Testis (tissue), 2 donors: ENCODE measurements around the gene GPHN.

Source experiments
- CTCF ChIP-seq, 3 experiments: fragments of 450-650 bp in 2 of 3; fragments of 200-600 bp in 1 of 3; sonication (generic) in 1 of 3; IDR thresholded peaks; one replicate each; pipeline ENCODE4 v1.5.1; 2016 to 2019; ENCODE audit warnings: antibody characterized with exemption in 3 of 3, mild to moderate bottlenecking in 2 of 3, moderate library complexity in 1 of 3
- POLR2A ChIP-seq: fragments of 450-650 bp; IDR thresholded peaks from one replicate; pipeline ENCODE4 v1.6.1; 2017; ENCODE audit warnings: antibody characterized with exemption, mild to moderate bottlenecking, moderate library complexity

- TF ChIP-seq CTCF (IDR thresholded peaks at IDR 0.05) = no peak
- TF ChIP-seq POLR2A = no peak
Measured at GRCh38 chr14:67228325-67228984, 720.5 kb downstream of the GPHN start.
